ENCODE data around the gene MED12L.

Gene MED12L

GRCh38 chr3:151144760-151145159 is 59.3 kb downstream of the MED12L start:
- no peaks in the 10 kb centered on the region for H3K27me3 ChIP-seq (ENCODE audit: insufficient read depth, poor library complexity, severe bottlenecking)
- DNase-seq (ENCODE audit: low spot score) = no peak
- TF ChIP-seq CTCF (IDR thresholded peaks at IDR 0.05; ENCODE audit: poor library complexity, severe bottlenecking) = no peak
- ATAC-seq (ENCODE audit: low read depth) = no peak
- H3K36me3 ChIP-seq (ENCODE audit: low read depth) = no peaks in the 10 kb centered on the region
- H3K9me3 ChIP-seq (ENCODE audit: severe bottlenecking) = no peaks in the 10 kb centered on the region
- peaks cover 8% of the 10 kb centered on the region for H3K4me1 ChIP-seq (ENCODE audit: insufficient read depth, poor library complexity, severe bottlenecking)
- H3K27ac ChIP-seq (ENCODE audit: poor library complexity, severe bottlenecking) = no peak overlapping the region
- H3K4me3 ChIP-seq (ENCODE audit: severe bottlenecking) = no peak overlapping the region

- H3K9me3 ChIP-seq (ENCODE audit: severe bottlenecking) = no peaks in the 10 kb centered on the region
- no peak overlapping the region for H3K27ac ChIP-seq (ENCODE audit: poor library complexity, severe bottlenecking)
- ATAC-seq (ENCODE audit: low read depth) (no peak), DNase-seq (ENCODE audit: low spot score) (no peak)
- H3K4me3 ChIP-seq (ENCODE audit: severe bottlenecking) = no peak overlapping the region
- H3K36me3 ChIP-seq (ENCODE audit: low read depth) = no peaks in the 10 kb centered on the region
- no peaks in the 10 kb centered on the region for H3K27me3 ChIP-seq (ENCODE audit: insufficient read depth, poor library complexity, severe bottlenecking)
- TF ChIP-seq CTCF (IDR thresholded peaks at IDR 0.05; ENCODE audit: poor library complexity, severe bottlenecking) = no peak
- H3K4me1 ChIP-seq (ENCODE audit: insufficient read depth, poor library complexity, severe bottlenecking) = peaks cover 8% of the 10 kb centered on the region
These were observed 60.2 kb downstream of the MED12L start for GRCh38 chr3:151145713-151146070.

GRCh38 chr3:151146071-151146730 is 60.7 kb downstream of the MED12L start:
- Histone ChIP-seq H3K9me3 (ENCODE audit: severe bottlenecking) (no peaks in the 10 kb centered on the region), H3K4me1 (ENCODE audit: insufficient read depth, poor library complexity, severe bottlenecking) (peaks cover 8% of the 10 kb centered on the region), H3K36me3 (ENCODE audit: low read depth) (no peaks in the 10 kb centered on the region), H3K4me3 (ENCODE audit: severe bottlenecking) (no peak overlapping the region), H3K27me3 (ENCODE audit: insufficient read depth, poor library complexity, severe bottlenecking) (no peaks in the 10 kb centered on the region), H3K27ac (ENCODE audit: poor library complexity, severe bottlenecking) (peak overlapping the region; percentile 10)
- TF ChIP-seq CTCF (IDR thresholded peaks at IDR 0.05; ENCODE audit: poor library complexity, severe bottlenecking) = peak; percentile 93
- DNase-seq (ENCODE audit: low spot score) (no peak), ATAC-seq (ENCODE audit: low read depth) (peak; percentile 85)

GRCh38 chr3:151146731-151147091 is 61.2 kb downstream of the MED12L start:
- no peak overlapping the region for H3K4me3 ChIP-seq (ENCODE audit: severe bottlenecking)

More at GRCh38 chr3:151146731-151147091, 61.2 kb downstream of the MED12L start:
- peaks cover 8% of the 10 kb centered on the region for H3K4me1 ChIP-seq (ENCODE audit: insufficient read depth, poor library complexity, severe bottlenecking)
- peak overlapping the region; percentile 10 for H3K27ac ChIP-seq (ENCODE audit: poor library complexity, severe bottlenecking)
- TF ChIP-seq CTCF (IDR thresholded peaks at IDR 0.05; ENCODE audit: poor library complexity, severe bottlenecking) = no peak
- DNase-seq (ENCODE audit: low spot score) = no peak
- no peaks in the 10 kb centered on the region for H3K27me3 ChIP-seq (ENCODE audit: insufficient read depth, poor library complexity, severe bottlenecking)
- no peaks in the 10 kb centered on the region for H3K9me3 ChIP-seq (ENCODE audit: severe bottlenecking)
- no peak for ATAC-seq (ENCODE audit: low read depth)
- H3K36me3 ChIP-seq (ENCODE audit: low read depth) = no peaks in the 10 kb centered on the region
